ENCODE data around the gene SSTR5. TPM values are rescaled to one million over a fixed set of nuclear protein-coding genes. Genes with fewer than 3 reads are reported as not detected.

The SSTR5 gene
- polyA plus RNA-seq, 1 donor, result not detected

- no peak for DNase-seq (ENCODE audit: low read depth)
These were observed 30.5 kb downstream of the SSTR5 start for GRCh38 chr16:1102921-1103635.

- no peak for DNase-seq (ENCODE audit: low read depth)
These were observed 31.1 kb downstream of the SSTR5 start for GRCh38 chr16:1103636-1103980.

DNA sequence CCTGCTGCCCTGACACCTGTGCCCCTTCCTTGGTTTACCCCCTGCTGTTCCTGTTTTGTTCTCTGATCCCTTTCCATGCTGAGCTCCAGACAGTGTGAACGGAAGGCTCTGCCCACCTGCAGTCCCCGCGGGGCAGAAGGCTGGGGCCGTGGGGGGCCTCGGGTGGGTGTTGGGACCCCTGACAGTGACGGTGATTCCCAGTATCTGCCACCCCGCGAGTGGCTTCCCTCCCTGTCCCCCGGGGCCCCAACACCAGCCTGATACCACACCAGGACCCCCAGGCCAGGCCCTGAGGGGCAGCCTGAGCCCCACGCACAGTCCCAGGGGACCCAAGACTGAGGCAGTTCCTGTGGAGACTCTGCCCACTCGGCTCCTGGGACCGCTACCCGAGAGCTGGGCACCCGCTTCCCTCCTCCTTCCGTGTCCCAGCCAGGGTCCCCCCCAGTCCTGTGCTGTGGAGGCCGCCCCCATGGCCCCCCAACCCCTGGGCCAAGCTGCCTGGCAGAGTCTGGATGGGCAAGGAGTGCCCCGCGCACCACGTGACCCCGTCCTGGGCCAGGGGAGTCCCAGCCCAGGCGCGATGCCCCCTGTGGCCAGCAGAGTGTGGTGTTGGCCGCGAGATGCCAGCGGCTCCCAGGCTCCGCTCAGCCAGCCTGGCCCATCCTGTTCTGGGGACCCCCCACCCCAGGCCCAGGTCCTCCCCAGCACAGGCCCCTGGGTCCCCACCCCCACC lies 33.5 kb downstream of the SSTR5 start:
- DNase-seq (ENCODE audit: low read depth), result no peak

GRCh38 chr16:1106659-1107058 lies 34.1 kb downstream of the SSTR5 start:
- no peak for DNase-seq (ENCODE audit: low read depth)

DNA sequence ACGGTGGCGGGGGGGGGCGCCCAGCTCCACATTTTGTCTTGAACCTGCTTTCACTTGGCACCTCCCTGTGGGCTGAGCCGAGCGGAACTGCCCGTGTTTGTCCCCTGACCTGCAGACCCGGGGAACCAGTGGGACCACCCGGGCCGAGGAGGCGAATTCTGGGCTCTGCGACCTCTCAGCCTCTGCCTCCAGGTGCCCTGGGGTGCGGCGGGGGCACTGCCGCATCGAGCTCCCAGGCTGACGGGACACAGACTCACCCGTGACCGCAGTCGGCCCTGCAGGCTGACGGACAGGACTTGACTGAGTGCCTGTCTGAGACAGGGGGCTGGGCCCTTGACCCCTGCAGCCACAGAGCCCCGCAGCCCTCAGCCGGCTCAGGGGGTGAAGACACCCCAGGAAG lies 34.6 kb downstream of the SSTR5 start:
- DNase-seq (ENCODE audit: low read depth), result no peak

DNA sequence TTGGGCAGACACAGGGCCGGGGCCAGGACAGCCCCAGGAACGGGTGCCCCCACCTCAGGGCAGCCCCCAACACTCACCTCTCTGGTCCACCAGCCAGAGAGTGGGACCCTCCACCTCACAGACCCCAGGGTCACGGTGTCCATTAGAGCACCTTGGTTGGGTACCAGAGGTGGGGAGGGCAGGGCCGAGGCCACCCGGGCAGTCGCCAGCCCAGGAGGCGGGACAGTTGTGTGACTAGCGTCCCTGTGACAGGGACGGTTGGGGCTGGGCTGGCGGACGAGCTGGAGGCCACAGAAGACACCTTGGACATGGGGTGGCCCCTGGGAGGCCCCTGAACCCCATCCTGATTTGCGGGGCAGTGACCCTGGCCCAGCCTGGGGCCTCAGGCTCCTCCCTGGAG lies 35.2 kb downstream of the SSTR5 start:
- no peak for DNase-seq (ENCODE audit: low read depth)

GRCh38 chr16:1108299-1109252 lies 36.0 kb downstream of the SSTR5 start:
- no peak for DNase-seq (ENCODE audit: low read depth)

DNA sequence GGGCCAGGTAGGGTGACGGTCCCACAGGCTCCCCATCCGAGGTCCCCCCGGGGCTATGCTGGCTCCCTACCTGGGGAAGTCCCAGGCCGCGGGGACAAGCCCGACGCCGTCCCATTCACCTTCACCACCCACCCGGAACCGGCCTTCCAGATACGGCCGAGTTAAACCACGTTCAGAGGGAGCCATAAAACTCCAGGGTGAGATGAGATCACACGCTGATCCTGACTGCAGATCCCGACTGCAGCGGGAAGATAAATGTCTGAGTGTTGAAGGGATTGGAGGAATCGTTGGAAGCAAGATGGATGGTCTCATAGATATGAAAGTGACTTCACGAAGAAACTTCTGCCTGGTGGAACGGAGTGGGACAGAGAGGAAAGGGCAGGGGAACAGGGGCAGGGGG lies 37.1 kb downstream of the SSTR5 start:
- DNase-seq (ENCODE audit: low read depth), result no peak

GRCh38 chr16:1112506-1113184 lies 40.1 kb downstream of the SSTR5 start:
- no peak for DNase-seq (ENCODE audit: low read depth)

DNA sequence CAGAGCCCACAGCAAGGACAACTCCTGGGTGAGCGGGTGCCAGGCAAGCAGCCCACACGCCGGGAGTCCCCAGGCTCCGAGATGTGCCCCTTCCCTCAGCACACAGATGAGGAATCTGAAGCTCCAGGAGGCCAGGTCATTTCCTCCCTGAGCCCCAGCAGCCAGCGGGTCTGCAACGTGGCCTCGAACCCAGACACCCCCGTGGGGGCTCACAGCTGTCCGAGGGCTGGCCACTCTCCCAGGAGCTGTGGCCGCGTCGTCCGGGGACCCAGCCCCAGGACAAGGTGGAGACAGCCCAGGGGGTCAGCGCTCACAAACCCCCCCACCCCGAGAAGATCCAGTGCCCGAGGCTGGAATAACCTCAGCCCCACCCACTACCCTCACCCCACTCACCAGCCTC lies 40.9 kb downstream of the SSTR5 start:
- DNase-seq (ENCODE audit: low read depth), result no peak

DNA sequence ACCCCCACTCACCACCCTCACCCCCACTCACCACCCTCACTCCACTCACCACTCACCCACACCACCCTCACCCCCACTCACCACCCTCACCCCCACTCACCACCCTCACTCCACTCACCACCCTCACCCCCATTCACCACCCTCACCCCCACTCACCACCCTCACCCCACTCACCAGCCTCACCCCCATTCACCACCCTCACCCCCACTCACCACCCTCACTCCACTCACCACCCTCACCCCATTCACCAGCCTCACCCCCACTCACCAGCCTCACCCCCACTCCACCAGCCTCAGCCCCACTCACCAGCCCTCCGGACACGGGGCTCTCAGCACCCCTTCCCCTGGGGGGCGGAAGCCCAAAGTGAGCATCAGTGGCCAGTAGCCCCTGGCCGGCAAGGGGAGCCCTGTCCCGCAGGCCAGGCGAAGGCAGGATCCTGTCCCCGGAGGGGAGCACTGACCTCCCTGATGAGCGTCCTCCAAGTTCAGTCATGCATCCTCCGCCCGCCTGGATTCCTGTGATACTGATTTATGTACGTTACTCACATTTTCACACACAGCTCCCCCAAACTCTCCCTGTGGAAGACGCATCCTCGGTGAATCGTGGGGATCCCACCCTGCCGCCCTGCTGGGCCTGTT lies 41.5 kb downstream of the SSTR5 start:
- DNase-seq (ENCODE audit: low read depth), result no peak

DNA sequence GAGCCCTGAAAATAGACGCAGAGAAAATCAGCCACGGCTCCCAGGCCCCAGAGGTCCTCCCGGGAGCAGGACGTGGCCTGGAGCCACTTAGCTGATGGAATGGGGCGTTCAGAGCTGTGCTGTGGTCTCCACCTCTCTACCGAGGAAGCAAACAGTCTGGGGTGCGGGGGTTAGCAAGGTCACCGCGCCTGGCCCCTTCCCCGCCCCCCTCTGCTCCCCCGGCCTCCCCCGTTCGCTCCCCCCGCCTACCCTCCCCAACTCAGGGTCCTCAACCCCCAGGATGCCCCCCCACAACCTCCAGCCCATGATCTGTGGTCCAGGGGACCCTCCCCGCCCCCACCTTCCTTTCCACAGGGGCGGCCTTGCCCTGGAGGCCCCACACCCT lies 44.1 kb downstream of the SSTR5 start:
- DNase-seq (ENCODE audit: low read depth), result no peak

GRCh38 chr16:1117176-1117900 lies 44.8 kb downstream of the SSTR5 start:
- DNase-seq (ENCODE audit: low read depth), result no peak

DNA sequence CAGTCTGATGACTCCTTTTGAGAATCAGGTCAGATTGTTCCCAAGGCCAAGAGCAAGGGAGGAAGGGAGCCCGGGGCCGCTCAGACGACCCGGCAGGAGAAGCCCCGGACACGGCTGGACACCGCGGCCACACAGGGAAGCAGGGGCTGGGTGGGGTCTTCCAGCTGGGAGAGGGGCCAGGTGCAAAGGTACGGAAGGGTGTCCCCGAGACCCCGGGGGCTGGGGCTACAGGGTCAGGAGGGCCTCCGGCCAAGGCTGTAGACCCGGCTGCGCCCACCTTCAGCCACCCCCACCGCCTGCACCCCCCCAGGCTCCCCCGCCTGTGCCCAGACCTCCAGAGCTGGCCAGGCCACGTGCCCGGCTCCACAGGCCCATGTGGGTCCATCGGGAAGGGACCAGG lies 45.4 kb downstream of the SSTR5 start:
- no peak for DNase-seq (ENCODE audit: low read depth)

GRCh38 chr16:1119129-1119528 lies 46.6 kb downstream of the SSTR5 start:
- no peak for DNase-seq (ENCODE audit: low read depth)

- no peak for DNase-seq (ENCODE audit: low read depth)
These were observed 47.4 kb downstream of the SSTR5 start for GRCh38 chr16:1119766-1120576.

GRCh38 chr16:1120577-1120941 lies 48.0 kb downstream of the SSTR5 start:
- no peak for DNase-seq (ENCODE audit: low read depth)

DNA sequence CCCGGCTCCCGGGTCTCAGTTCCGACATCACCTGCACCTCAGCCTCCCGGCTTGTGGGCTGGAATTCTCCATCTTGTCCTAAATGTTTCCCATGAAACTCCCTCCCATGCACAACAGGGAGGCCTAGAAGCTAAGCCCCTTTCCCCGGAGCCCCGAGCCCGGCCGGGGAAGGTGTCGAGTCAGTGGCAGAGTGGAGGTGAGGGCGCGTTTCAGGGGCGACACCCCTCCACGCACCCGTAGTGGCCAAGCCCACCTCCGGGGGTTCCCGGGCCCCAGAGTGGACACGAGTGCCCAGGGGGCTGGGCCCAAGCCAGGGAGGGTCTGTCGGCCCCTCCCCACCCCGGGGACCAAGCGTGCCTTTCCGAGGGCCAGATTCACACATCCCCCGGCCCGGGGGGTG lies 48.5 kb downstream of the SSTR5 start:
- DNase-seq (ENCODE audit: low read depth), result no peak

- DNase-seq (ENCODE audit: low read depth), result no peak
These were observed 49.3 kb downstream of the SSTR5 start for GRCh38 chr16:1121601-1122397.

Measured in forelimb muscle (tissue), 1 donor.